HG03066 (cell line): Measurements from ENCODE around the gene TDRD9.
"Not testable (repeated sequence)": the region's sequence is repeated elsewhere in the genome, so short reads cannot be mapped to it uniquely, and the experiment has no call there.

Experiments used
- ATAC-seq: cut with Tn5 transposase; IDR thresholded peaks from one replicate; pipeline ENCODE4 v1.9.1; 2021; ENCODE audit warnings: low read depth; ENCODE audit not compliant: unreplicated experiment

Gene TDRD9

DNA sequence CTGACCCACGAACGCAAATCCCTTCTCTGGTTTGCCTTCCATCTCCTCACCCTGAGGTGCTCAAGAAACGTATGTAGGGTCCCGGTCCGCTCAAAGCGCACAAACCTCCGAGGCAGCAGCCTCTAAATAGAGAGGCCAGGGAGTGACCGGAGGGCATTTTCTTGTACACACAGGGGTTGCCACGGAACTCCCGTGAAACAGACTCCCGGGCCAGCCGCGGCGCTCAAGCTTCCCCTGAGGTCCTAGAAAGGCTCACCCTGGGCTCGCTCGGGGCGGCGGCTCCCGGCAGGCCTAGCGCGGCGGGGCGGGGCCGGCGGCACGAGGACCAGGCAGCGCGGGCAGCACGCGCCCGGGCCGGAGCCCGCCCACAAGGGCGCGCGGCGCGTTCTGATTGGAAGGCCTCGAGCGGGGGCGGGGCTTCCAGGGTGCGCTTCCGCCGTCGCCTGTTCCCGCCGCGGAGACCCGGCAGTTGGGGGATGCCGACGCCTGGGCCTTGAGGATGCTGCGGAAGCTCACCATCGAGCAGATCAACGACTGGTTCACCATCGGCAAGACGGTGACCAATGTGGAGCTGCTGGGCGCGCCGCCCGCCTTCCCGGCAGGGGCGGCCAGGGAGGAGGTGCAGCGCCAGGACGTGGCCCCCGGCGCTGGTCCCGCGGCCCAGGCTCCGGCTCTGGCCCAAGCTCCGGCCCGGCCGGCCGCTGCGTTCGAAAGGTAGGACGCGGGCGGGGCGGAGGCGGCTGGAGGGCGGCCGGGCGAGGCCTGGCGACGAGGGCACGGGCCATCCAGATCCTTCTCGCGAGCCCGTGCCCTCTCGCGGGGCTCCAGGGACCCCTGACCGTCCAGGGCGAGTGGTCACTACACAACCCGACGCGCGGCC, at the start of gene TDRD9:
Gene TDRD9, plus strand, starts transcription at position 446 of the 880 bp plus-strand sequence. Its CDS starts 54 bp downstream, at position 500.
- ATAC-seq = no peak

- no peak for ATAC-seq
These were observed 49.1 kb upstream of the TDRD9 start for GRCh38 chr14:103879118-103879569.

DNA sequence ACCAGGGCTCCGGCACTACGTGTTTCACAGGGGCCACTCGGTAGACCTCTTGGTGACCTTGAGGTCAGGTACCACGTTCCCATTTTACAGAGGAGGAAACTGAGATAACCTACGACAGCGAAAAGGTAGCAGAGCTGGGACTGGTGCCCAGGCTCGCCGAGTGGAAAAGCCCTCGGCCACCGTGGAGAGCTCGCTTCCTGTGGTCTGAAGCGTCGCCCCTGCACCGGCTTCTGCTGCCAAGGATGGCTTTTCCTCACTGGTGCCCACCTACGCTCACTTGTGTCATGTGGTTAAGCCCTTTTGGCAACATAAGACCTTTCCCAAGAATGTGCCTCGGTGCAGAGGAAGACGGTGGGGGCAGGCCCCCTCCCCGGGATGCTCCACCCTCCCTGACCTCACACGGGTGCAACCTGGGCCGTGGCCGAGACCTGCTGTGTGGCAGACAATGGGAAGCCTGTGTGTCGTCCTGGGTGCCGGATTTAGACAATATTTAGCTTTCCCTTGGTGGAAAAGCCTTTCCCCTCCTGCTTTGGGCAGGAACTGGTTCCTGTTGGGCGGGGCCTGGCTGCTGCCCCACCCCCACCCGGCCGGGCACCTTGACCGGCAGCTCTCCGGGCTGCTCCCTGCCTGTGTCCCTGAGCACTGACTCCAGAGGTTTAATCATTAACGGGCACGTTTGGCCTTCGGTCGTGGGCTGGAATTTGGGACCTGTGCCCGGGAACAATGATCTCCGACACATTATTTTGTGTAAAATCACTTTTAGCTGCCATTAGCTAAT, 48.5 kb upstream of the TDRD9 start:
- ATAC-seq = no peak

- ATAC-seq = no peak
These were observed 47.6 kb upstream of the TDRD9 start for GRCh38 chr14:103880348-103881267.

- ATAC-seq = no peak
These were observed 46.7 kb upstream of the TDRD9 start for GRCh38 chr14:103881268-103882201.

DNA sequence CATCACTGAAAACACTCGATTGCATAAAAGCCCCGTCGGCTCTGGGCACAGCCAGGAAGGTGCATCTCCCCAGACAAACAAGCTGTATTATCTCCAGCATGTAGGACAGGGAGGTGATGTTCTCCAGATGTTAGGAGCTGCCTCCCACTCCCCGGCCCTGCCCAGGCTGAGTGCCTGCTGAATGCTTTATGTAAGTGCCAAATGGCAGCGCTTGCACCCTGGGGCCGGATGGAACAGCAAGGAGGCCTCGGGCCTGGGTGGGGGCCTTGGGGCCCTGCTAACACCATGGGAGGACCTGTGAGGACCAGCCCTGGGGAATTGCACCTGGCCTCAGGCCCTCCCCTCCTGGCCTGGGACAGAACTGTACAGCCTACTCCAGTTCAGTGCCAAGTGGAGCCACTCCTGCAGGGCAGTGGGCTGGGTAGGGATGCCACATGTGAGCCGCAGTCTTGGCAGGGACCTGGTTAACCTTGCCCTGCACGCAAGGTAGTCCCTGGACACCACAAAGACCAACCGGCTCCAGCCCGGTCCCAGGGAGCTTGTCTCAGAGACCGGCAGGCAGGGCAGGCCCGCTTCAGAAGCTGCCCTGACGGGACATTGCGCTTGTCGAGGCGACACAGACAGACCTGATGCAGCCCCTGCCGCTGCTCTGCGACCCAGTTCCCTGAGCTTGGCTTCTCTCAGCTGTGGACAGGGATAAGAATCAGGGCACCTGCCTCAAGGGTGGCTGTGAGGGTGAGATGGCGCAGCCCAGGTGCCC, 45.6 kb upstream of the TDRD9 start:
- no peak for ATAC-seq

GRCh38 chr14:103883263-103883523, 45.1 kb upstream of the TDRD9 start:
- ATAC-seq = no peak

DNA sequence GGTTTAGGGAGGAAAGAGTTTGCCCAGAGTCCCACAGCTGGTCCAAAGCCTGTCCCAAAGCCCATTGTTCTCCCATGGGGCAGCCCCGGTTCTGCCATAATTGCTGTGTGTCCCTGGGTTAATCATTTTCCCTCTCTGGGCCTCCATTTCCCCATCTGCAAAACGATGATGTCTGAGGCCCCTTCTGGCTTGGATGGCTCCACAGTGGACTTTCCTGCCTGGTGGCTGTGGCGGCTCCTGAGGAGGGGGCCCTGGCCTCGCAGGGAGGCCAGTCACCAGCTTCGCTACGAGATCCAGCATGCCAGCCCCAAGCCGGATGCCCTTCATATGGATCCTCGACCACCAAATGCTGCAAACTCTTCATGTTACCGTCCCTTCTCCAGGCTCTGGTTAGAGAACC, 43.4 kb upstream of the TDRD9 start:
- ATAC-seq = no peak

DNA sequence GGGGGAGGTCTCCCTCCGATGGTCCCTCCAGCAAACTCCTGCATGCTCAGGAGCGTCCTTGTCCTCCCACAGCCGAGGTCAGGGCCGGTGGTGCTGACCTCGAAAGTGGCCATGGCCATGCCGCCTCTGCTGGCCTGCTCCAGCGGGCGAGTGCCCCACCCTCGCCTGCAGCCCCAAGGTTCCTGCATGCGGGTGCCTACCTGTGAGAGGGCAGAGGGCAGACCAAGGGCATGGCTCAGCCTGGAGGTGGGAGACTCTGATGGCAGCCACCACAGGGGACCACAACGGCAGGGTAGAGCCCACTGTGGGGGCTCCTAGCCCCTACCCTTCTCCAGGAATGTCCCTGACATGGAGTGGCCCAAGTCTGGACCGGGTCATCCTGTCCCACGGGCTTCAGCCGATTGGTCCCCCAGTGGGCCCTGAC, 42.7 kb upstream of the TDRD9 start:
- ATAC-seq = no peak

DNA sequence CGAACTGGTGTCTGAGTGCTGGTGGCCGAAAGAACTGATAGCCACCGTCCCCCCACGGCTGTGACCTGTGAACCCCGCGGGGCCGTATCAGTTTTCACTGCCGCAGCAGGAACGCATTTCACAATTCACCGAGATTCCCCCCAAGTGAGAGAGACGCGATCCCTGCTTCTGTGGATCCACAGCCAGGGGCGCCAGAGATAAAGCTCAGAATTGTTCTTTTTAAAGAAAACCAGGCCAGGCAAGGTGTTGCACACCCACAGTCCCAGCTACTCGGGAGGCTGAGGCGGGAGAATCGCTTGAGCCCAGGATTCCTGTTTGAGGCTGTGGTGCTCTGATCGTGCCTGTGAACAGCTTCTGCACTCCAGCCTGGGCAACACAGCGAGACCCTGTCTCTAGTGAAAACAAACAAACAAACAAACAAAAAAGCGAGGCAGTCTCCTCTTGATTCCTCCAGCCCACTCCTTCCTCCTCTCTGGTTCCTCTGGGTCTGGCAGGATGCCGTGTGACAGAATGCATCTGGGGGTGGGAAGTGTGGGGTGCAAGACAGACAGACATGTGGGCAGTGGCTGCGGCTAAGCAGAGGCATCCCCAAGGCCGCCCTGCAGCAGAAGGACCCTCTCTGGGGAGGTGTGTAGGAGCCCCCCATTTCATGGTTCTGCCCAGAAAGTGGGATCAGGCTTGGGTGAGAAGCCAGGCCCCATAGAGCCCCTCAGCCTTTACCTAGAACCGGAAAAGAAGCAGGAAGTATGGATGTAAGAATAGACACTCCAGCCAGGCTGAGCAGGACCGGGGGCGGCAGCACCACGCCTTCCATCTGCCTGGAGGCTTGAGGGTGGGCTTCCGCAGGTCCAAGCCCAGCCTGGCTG, 41.7 kb upstream of the TDRD9 start:
- ATAC-seq = no peak

DNA sequence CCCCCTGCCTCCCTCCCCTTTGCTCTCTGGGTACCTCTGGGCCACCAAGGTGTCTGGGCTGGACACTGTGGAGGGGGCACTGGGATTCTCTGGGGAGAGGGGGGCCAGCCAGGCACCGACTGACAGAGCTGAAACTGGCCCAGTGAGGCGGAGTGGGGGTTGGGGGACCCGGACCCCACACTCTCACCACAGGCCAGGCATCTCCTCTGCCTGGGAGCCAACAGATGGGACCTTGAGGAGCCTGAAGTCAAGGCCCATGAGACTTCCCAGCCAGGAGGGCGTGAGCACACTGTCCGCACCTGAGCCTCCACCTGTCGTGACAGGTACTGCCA, 41.1 kb upstream of the TDRD9 start:
- no peak for ATAC-seq

DNA sequence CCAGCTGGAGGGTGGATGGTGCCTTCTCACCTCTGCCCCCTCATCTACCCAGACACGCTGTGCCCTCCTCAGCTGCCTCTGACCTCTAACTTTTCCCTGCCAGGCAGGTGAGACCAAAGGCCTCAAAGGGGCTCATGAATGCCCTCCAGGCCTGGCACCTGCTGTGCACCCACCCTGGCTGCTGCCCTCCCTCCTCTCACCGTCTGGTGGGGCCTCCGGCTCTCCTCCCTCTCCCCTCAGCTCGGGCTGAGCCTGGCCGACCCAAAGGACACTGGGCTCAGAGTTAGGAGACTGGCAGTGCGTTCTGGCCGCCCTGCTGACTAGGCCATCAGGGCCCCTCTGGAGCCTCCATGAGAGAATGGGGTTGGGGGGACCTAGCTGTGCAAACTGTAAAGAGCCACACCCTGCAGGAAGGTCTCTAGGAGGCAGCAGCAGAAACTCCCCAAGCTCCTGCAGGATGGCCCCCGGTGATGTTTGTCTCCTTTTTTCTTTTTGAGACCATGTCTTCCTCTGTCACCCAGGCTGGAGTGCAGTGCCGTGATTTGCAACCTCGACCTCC, 40.6 kb upstream of the TDRD9 start:
- no peak for ATAC-seq

DNA sequence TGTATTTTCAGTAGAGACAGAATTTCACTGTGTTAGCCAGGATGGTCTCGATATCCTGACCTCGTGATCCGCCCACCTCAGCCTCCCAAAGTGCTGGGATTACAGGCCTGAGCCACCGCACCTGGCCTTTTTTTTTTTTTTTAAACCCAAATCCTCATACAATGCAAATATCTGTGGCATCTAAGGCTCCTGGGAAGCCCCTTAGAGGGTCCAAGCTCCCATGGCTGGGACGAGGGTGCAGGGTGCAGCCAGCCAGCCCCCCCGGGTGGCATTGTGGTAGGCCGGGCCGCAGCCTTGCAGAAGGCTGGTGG, 39.3 kb upstream of the TDRD9 start:
- ATAC-seq = not testable (repeated sequence)

GRCh38 chr14:103889313-103890051, 38.8 kb upstream of the TDRD9 start:
- ATAC-seq = no peak

- ATAC-seq = no peak
These were observed 38.2 kb upstream of the TDRD9 start for GRCh38 chr14:103890052-103890371.

DNA sequence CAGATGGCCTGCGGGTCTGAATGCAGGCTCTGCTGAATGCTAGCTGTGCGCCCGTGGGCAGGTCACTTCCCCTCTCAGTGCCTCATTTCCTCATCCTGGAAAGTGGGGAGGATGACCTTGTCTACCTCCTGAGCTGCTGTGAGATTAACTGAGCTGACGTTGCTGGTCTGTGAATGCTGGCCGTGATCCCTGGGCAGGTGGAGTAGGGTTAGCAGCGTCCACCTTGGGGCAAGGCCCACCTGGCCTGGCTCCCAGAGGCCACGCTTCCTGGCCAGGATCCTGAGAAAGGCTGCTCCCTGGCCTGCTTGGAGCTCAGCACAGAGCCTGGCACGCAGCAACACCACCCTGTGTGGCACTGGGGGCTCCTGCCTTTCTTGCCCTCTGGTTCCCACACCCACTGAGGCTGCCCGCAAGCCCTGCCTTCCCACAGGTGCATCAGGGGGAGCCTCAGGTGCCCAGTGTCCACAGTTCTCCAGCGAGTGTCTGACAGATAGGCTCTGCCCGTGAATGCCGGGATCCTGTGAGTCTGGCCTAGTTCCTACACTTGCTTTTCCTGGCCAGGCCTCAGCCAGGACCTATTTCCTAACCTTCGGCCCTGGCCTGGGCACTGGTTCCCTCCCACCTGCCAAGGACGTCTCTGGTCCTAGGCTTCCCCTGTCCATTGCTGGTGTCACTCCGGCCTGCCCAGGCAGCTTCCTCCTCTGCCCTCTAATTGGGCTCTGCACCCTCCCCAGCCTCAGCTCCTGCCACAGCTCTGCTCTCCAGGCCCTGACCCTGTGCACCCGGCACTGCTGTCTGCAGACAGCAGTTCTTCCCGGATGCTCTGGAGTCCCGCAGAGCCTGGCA, 37.2 kb upstream of the TDRD9 start:
- no peak for ATAC-seq
